ENCODE measurements around the gene ALDH3B2.
"Not testable (repeated sequence)": the region's sequence is repeated elsewhere in the genome, so short reads cannot be mapped to it uniquely, and the experiment has no call there.

DNA sequence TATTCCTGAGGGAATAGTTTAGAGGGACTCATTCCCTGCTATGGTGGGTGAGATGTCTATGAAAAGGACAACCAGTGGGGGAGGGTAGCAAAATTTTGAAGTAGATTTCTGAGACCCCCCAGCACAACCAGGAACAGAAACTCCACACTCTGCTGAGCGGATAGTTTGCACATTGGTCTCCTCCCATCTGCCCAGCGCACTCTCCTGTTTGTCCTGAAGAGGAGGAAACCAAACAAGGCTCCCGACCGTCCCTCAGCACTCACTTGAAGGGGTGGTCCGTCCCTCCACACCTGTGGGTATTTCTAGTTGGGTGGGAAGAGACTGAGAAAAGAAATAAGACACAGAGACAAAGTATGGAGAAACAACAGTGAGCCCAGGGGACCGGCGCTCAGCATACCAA is 41.8 kb upstream of the ALDH3B2 start:
- TF ChIP-seq, protein P1, sequence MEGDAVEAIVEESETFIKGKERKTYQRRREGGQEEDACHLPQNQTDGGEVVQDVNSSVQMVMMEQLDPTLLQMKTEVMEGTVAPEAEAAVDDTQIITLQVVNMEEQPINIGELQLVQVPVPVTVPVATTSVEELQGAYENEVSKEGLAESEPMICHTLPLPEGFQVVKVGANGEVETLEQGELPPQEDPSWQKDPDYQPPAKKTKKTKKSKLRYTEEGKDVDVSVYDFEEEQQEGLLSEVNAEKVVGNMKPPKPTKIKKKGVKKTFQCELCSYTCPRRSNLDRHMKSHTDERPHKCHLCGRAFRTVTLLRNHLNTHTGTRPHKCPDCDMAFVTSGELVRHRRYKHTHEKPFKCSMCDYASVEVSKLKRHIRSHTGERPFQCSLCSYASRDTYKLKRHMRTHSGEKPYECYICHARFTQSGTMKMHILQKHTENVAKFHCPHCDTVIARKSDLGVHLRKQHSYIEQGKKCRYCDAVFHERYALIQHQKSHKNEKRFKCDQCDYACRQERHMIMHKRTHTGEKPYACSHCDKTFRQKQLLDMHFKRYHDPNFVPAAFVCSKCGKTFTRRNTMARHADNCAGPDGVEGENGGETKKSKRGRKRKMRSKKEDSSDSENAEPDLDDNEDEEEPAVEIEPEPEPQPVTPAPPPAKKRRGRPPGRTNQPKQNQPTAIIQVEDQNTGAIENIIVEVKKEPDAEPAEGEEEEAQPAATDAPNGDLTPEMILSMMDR (IDR thresholded peaks at IDR 0.05; ENCODE audit: insufficient read depth, low read length, poor library complexity, severe bottlenecking), result not testable (repeated sequence)
- TF ChIP-seq EZH2phosphoT487 (conservative IDR thresholded peaks at IDR 0.05; ENCODE audit: low read length), result not testable (repeated sequence)
